MV-4-11 (cell line): ENCODE results near the gene SNX27.
A peak's percentile ranks its signal among the peaks of the same experiment; 100 is the strongest.
"Not testable (repeated sequence)": the region's sequence is repeated elsewhere in the genome, so short reads cannot be mapped to it uniquely, and the experiment has no call there.

Experiments
- DNase-seq: peaks from one replicate; lab custom pipeline; 2025; lab: John Stamatoyannopoulos, UW

The SNX27 gene

GRCh38 chr1:151721788-151722510 is 110.1 kb downstream of the SNX27 start:
- DNase-seq, result no peak

DNA sequence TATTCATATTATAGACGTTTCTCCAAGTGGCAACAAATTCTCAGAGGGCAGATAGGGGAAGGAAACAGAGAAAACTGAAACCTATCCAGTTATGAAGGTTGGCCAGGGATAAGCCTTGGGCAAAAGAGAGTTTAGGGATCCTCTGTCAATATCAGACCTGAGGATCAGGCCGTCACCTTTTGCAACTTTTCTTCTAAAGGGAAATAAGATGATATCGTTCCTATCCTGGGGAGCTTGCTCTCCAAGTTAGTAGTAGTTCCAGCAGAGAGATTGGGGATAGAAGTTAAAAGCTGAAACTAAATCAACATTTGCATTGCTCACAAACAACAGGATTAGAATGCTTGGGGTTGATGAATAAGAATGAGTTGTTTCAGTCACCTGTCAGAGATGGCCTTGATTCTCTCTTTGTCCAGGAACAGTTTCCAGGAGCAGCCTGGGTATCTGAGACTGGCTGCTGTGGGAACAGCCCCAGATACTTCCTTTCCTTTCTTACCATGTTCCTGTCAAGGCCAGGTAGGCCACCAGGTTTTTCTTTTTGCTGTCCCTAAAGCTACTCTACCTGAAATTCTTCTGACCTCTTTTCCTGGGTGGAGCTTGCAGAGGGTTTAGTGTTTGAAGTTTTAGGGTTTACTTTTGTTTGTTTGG is 112.0 kb downstream of the SNX27 start:
- no peak for DNase-seq

DNA sequence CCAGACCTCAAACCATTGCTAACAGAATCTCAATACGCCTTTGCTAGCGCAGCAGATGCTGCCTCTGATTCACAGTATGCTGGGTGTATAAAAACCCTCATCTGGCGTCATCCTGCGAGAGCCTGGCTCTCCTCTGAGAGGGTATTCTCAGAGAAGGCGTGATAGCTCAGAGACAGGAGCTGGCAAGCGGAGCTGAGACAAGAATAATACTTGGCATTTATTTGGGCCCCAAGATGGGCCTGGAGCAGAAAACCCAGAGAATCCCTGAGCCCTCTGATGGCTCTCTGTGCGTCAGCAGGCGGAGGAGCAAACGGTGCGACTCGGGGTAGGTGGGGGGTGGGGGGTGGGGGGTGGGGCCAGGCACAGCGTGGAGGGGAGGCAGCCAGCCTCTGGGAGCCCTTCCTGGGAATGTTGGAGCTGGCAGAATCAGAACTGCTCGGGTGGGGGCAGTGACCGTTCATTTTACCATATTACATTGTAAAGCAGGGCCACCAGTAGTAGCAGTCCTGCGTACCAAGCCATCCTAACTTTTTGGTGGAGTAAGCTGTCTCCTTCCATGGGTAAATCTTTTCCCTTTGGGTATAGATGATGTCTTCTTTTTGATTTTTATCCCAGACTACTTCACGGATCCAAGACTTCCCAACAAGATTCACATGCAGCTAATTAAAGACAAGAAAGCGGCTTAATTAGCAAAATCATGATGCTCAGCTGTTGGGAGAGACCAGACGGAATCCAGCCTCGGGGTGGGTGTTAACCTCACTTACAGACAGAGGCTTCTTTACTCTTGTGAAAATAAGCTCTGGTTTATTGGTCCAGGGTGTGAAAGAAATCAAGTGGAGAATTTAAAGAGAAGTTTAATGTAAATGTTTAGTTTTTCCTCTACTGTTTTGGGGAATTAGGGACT is 116.6 kb downstream of the SNX27 start:
- DNase-seq, result no peak

DNA sequence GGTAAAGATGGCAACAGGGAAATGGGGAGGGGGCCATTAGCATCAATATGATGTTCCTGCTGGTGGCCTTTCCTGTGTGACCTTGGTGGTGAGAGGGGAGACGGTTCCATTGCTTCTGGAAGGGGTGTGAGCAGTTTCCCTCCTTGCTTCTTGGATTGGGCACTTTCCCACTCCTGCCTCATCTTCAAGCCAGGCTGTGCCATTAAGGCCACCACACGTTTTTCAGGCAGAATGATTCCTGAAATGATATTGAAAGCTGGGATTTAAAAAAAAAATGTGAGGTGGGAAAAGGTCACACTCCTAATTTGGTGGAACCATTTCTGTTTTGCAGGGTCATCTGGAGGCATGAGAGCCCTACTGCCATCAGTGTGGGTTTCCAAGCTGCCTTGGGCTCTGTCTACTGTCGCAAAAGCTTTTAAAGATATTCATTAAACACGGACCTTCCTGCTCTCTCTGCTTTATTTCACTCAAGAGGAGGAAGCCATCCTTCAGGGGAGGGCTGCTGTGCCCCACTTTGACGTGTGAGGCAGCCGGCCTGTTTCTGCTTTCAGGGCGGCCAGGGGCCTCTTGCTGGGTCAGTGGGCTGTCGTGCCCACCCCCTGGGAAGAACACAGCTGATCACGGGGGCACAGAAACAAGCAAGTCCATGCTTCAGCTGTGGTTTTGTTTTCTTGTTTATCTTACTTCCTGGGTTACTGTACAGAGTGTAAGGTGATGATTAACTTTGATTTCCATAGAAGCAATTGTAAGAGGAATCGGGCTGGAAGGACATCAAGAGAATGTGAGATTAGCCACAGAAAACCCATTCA is 117.5 kb downstream of the SNX27 start:
- no peak for DNase-seq

- DNase-seq, result no peak
Observed at GRCh38 chr1:151729966-151730291, 118.1 kb downstream of the SNX27 start.

DNA sequence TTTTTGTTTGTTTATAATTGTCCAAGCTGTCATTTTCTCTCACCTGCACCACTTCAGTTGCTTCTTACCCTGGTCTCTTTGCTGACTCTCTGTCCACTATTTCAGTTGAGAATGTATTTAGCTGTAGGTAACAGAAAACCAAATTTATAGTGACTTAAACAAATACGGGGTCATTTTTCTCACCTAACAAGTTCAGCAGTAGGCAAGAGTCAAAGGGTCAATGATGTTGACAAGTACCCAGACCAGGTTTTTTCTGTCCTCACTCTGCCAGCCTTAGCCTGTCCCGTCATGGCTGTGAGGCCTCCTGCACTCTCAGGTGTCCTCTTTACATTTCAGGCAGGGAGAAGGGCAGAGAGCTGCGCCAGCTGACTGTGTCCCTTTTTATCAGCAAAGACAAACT is 121.3 kb downstream of the SNX27 start:
- no peak for DNase-seq

DNA sequence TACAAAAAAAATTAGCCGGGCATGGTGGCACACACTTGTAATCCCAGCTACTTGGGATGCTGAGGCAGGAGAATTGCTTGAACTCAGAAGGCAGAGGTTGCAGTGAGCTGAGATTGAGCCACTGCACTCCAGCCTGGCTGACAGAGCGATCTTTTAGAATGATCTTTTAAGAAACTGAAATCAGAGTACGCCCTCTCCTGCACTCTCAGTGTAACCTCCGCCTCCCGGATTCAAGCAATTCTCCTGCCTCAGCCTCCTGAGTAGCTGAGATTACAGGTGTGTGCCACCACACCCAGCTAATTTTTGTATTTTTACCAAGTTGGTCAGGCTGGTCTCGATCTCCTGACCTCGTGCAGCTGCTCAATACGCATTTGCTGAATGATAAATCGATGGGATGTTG is 122.1 kb downstream of the SNX27 start:
- not testable (repeated sequence) for DNase-seq

DNA sequence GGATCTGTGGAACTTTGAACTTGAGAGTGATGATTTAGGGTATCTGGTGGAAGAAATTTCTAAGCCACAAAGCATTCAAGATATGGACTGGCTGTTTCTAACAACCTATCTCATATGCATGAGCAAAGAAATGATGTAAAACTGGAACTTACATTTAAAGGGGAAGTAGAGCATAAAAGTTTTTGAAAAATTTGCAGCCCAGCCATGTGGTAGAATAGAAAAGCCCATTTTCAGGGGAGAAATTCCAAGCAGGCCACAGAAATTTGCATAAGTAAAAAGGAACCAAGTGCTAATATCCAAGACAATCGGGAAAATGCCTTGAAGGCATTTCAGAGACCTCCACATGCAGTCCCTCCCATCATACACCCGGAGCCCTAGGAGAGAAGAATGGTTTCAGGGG is 125.2 kb downstream of the SNX27 start:
- DNase-seq, result no peak

DNA sequence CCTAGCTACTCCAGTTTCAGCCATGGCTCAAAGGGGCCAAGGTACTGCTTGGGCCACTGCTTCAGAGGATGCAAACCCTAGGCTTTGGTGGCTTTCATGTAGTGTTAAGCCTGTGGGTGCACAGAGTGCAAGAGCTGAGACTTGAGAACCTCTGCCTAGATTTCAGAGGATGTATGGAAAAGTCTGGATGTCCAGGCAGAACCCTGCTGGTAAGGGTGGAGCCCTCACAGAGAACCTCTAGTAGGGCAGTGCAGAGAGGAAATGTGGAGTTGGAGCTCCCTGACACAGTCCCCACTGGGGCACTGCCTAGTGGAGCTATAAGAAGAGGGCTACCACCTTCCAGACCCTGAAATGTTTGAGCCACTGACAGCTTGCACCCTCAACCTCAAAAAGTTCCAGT is 125.6 kb downstream of the SNX27 start:
- no peak for DNase-seq

GRCh38 chr1:151739590-151740355 is 127.9 kb downstream of the SNX27 start:
- DNase-seq, result peak; percentile 16

DNA sequence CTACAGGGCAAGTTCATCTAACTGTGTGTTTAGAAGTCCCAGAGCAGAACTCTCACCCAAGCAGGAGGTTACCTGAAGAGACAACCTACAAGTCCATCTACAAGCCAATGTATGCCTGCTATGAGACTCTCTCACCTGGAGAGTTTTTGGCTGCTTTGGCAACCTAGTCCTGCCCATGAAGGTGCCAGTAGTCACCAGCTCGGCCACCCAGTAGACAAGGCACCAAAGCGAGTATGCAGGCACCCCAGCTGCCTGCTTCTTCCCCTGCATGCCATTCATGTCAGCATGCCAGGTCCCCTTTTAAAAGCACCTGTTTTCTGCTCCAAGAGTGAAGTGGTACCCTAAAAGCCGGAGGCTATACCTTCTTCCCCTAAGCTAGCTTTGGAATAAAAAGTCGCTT is 129.7 kb downstream of the SNX27 start:
- no peak for DNase-seq
